Heart right ventricle (tissue), 16 donors: Measurements from ENCODE around the gene CCL7. TPM values are rescaled to one million over a fixed set of nuclear protein-coding genes. Genes with fewer than 3 reads are reported as not detected.

ENCODE experiments used
- ATAC-seq, 8 donors: fragments of 200-7000 bp; cut with Tn5 transposase; one replicate each; pipeline ENCODE4 v1.9.1; 2020; ENCODE audit warnings: mild to moderate bottlenecking in 8 of 8, moderate library complexity in 8 of 8, moderate number of reproducible peaks in 1 of 8
- DNase-seq, 2 donors: peaks; one replicate each; pipeline ENCODE4 v3.0.0-alpha.2; 2020
- H3K27ac ChIP-seq, 10 donors: fragments of 200-600 bp; sonication (generic) in 2 of 10; one replicate each; pipeline versions ENCODE4 v1.5.0 to v1.8.0; 2020 to 2022; ENCODE audit warnings: mild to moderate bottlenecking in 3 of 10
- H3K27me3 ChIP-seq, 7 donors: fragments of 200-600 bp; one replicate each; pipeline ENCODE4 v1.8.0; 2021 to 2022; ENCODE audit warnings: mild to moderate bottlenecking in 2 of 7
- H3K36me3 ChIP-seq, 9 donors: fragments of 200-600 bp; sonication (generic) in 1 of 9; one replicate each; pipeline versions ENCODE4 v1.5.0 to v1.8.0; 2020 to 2022; ENCODE audit warnings: mild to moderate bottlenecking in 2 of 9
- H3K4me1 ChIP-seq, 9 donors: fragments of 200-600 bp; sonication (generic) in 1 of 9; one replicate each; pipeline versions ENCODE4 v1.5.0 to v1.8.0; 2020 to 2022; ENCODE audit warnings: mild to moderate bottlenecking in 4 of 9
- H3K4me3 ChIP-seq, 10 donors: fragments of 200-600 bp; sonication (generic) in 2 of 10; one replicate each; pipeline versions ENCODE4 v1.5.0 to v1.8.0; 2020 to 2022; ENCODE audit warnings: mild to moderate bottlenecking in 7 of 10, moderate library complexity in 2 of 10
- H3K9me3 ChIP-seq, 11 donors: fragments of 200-600 bp in 10 of 11; sonication (generic) in 2 of 11; one replicate each; pipeline versions ENCODE4 v1.5.0 to v1.8.0; 2013 to 2022; ENCODE audit warnings: mild to moderate bottlenecking in 2 of 11, control low read depth in 1 of 11, moderate library complexity in 1 of 11
- WGBS, 2 donors: extraction: QIAGEN DNeasy Blood & Tissue Kit; methylation state at CpG; one replicate each; pipeline ENCODE4 v1.1.7; 2013; ENCODE audit warnings: inconsistent platforms in 1 of 2; 5-methylcytosine and 5-hydroxymethylcytosine counted together
- intact Hi-C, 10 donors: fragments of 100-400 bp; cut with DNase I; formaldehyde crosslinking; loops; one replicate each; pipeline versions ENCODE4 v1.11.1 to v1.14.2; 2022
- polyA plus RNA-seq, 2 donors: library from polyadenylated mRNA; stranded (reverse); fragments of 200-250 nt; gene quantifications; one replicate each; pipeline ENCODE4 v1.2.3, GENCODE V29; 2013
- total RNA-seq, 10 donors: library from RNA; stranded (reverse); fragmentation: NEBNext Ultra II Directional in 3 of 10; extraction: Animal tissue kit (Norgen Biotek cat#: 25700) in 3 of 10; gene quantifications; one replicate each; pipeline versions ENCODE4 v1.2.1 to v1.2.4, GENCODE V29; 2021 to 2023
- TF ChIP-seq, protein P1 (sequence below), 9 donors: fragments of 200-600 bp; sonication (generic) in 2 of 9; IDR thresholded peaks; one replicate each; pipeline versions ENCODE4 v1.5.0 to v1.8.0; 2021 to 2022; ENCODE audit warnings: antibody characterized with exemption in 9 of 9, mild to moderate bottlenecking in 5 of 9, moderate library complexity in 1 of 9
- donor health status: Arrhythmogenic right ventricular cardiomyopathy.
- donor health status: ischemic (EF 13 %, LVEDD 7.1; RV severe dilation, severe dysfunction).
- donor health status: healthy with polysubstance abuse.
- donor health status: DM: no; HTN: yes; CAD: no.
- donor health status: DM: no; HTN: no; CAD: no.
- donor health status: ischemic (EF 25% LVEDD 6.9; RV normal size, moderate dysfunction).
- donor health status: ischemic (EF 25% LVEDD 5.7; RV mildly dilated, moderate dysfunction).
- donor health status: healthy.
- donor health status: DM: yes; HTN: yes; CAD: no.
- donor health status: Ischemic cardiomyopathy.
- donor health status: ischemic (EF 35%, LVEDD 5.7; RV mildly dilated, moderate dysfunction).
- donor health status: nonischemic (EF 11% LVEDD 7.7; RV severe dilation, severe dysfunction).
- donor health status: DM: yes; HTN: yes; CAD: no.
- donor health status: PGD.
- donor health status: ischemic (EF 29% LVEDD 5.4; RV normal size, mild dysfunction).
- donor health status: nonischemic (EF 23%, LVEDD 6.1; RV moderate dilation, normal function).

Gene CCL7
- total and polyA plus RNA-seq, 12 donors, result 0.29 to 0.65 TPM; not detected in 10

DNA sequence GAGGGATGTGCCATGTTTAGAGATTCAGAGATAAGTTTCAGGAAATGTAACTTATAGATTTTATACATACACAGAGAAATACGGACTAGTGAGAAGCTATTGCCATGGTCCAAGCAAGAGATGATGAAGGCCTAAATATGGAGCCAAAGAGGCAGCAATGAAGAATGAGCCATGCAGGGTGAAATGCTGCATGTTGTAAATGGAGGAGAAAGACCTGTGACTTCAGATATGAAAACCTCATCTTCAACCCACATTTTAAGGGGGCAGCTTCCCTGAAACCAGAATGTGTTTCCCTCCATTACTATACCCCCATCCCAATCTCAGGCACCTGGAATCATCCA is 12.1 kb upstream of the CCL7 start:
- 77 to 81% methylated on average over 1 of the region's 1 CpG for WGBS, 2 donors
- no peak overlapping the region for H3K4me3 ChIP-seq
- peak overlapping the region in 3 of 10 donors; percentile 26 to 59 (median 43) for H3K27ac ChIP-seq
- intact Hi-C loops, result loop anchor here in 2 of 10 donors (5.0 to 10.0 kb wide), 2 partner anchors 44 to 53 kb away; no protein-coding TSS in a partner anchor
- no peaks in the 10 kb centered on the region for H3K27me3 ChIP-seq
- H3K9me3 ChIP-seq, result no peaks in the 10 kb centered on the region
- H3K36me3 ChIP-seq, result peaks cover 0 to 10% (median 0%) of the 10 kb centered on the region in 9 donors
- DNase-seq, result no peak
- no peak for ATAC-seq
- TF ChIP-seq, protein P1, sequence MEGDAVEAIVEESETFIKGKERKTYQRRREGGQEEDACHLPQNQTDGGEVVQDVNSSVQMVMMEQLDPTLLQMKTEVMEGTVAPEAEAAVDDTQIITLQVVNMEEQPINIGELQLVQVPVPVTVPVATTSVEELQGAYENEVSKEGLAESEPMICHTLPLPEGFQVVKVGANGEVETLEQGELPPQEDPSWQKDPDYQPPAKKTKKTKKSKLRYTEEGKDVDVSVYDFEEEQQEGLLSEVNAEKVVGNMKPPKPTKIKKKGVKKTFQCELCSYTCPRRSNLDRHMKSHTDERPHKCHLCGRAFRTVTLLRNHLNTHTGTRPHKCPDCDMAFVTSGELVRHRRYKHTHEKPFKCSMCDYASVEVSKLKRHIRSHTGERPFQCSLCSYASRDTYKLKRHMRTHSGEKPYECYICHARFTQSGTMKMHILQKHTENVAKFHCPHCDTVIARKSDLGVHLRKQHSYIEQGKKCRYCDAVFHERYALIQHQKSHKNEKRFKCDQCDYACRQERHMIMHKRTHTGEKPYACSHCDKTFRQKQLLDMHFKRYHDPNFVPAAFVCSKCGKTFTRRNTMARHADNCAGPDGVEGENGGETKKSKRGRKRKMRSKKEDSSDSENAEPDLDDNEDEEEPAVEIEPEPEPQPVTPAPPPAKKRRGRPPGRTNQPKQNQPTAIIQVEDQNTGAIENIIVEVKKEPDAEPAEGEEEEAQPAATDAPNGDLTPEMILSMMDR (IDR thresholded peaks at IDR 0.05), result no peak
- peaks cover 6 to 58% (median 35%) of the 10 kb centered on the region in 9 donors for H3K4me1 ChIP-seq

DNA sequence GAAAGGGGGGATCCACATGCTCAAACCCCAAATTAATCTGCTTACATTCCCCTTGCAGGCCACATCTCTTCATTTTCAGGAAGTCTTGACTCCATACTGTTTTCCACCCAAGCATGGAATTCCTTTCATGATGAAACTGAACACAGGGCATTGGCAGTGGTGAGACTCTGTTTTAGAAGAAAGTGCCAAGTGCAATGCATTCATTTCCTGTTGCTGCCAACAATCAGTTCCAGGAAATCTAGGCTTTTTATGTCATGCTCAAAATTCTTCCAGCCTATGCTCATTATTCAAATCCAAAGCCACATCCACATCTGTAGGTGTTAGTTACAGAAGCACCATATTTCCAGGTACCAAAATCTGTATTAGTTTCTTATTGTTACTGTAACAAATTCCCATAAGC is 10.9 kb upstream of the CCL7 start:
- ATAC-seq (no peak), DNase-seq (no peak)
- H3K36me3 ChIP-seq, result peaks cover 0 to 10% (median 0%) of the 10 kb centered on the region in 9 donors
- no peaks in the 10 kb centered on the region for H3K27me3 ChIP-seq
- H3K4me1 ChIP-seq, result peaks cover 0 to 46% (median 23%) of the 10 kb centered on the region in 9 donors
- intact Hi-C loops, result loop anchor here in 2 of 10 donors (5.0 to 10.0 kb wide), 2 partner anchors 43 to 54 kb away; no protein-coding TSS in a partner anchor
- H3K4me3 ChIP-seq, result no peak overlapping the region
- no peaks in the 10 kb centered on the region for H3K9me3 ChIP-seq
- H3K27ac ChIP-seq, result peak overlapping the region in 2 of 10 donors; percentile 26 to 59
- TF ChIP-seq, protein P1 (IDR thresholded peaks at IDR 0.05), result no peak

DNA sequence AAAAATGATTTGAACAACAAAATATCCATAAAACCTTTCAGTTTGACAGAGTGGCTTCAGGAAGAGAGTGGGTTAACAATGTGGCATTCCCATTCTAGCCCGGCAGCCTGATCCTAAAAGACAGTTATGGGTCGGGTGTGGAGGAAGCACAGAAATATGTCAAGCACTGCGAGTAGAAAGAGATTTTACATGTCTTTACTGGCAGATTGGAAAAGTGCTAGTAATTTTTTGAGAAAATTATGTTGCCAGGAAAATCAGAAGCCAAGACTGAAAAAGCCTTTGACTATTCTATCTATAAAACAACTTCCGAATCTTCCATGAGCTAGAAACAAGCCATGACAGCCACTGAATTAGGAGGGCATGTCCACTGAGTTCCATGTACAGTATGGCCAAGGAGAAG is 9.2 kb upstream of the CCL7 start:
- intact Hi-C loops, result no loop called here
- peaks cover 0 to 29% (median 8%) of the 10 kb centered on the region in 9 donors for H3K4me1 ChIP-seq
- DNase-seq (no peak), ATAC-seq (no peak)
- H3K36me3 ChIP-seq, result peaks cover 0 to 9% (median 0%) of the 10 kb centered on the region in 9 donors
- TF ChIP-seq, protein P1 (IDR thresholded peaks at IDR 0.05), result no peak
- H3K27ac ChIP-seq, result no peak overlapping the region
- H3K27me3 ChIP-seq, result no peaks in the 10 kb centered on the region
- no peaks in the 10 kb centered on the region for H3K9me3 ChIP-seq
- no peak overlapping the region for H3K4me3 ChIP-seq
- WGBS, 2 donors, result 56 to 59% methylated on average over 4 of the region's 4 CpGs

DNA sequence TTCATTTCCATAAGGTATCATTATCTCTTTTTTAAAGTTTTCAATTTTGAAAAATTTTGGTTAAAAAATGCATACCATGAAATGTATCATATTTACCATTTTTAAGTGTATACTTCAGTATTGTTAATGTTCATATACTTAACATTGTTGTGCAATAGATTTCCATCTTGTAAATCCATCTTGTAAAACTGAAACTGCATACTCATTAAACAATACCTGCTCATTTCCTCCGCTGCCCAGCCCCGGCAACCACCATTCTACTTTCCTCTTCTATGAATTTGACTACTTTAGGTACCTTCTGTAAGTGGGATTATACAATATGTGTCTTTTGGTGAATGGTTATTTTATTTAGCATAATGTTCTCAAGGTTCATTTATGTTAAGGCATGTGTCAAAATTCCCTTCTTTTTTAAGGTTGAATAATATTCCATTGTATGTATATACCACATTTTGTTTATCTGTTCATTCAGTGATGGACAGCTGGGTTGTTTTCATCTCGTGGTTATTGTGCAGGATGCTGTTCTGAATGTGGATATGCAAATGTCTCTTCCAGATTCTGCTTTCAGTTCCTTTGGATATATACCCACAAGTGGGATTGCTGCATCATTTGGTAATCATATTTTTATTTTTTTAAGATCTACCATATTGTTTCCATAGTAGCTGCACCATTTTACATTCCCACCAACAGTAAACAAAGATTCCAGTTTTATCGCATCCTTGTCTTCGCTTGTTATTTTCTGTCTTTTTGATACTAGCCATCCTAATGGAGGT is 8.3 kb upstream of the CCL7 start:
- H3K27me3 ChIP-seq, result no peaks in the 10 kb centered on the region
- WGBS, 2 donors, result 72 to 77% methylated on average over 5 of the region's 5 CpGs
- no peak for ATAC-seq

More for the DNA sequence above, 8.3 kb upstream of the CCL7 start:
- intact Hi-C loops, result no loop called here
- Histone ChIP-seq H3K36me3 (peaks cover 0 to under 1% (median 0%) of the 10 kb centered on the region in 9 donors), H3K4me3 (no peak overlapping the region), H3K27ac (no peak overlapping the region), H3K4me1 (peaks cover 0 to 27% (median 0%) of the 10 kb centered on the region in 9 donors), H3K9me3 (no peaks in the 10 kb centered on the region)
- DNase-seq, result no peak
- TF ChIP-seq, protein P1 (IDR thresholded peaks at IDR 0.05), result no peak
